Subcutaneous adipose tissue (tissue), 4 donors: ENCODE results near the gene RRP8. TPM values are rescaled to one million over a fixed set of nuclear protein-coding genes. Genes with fewer than 3 reads are reported as not detected.

Experiments used
- total RNA-seq, 4 donors: library from RNA; depleted of rRNA; stranded (reverse); fragments of >200 nt; gene quantifications; one replicate each; pipeline ENCODE4 v1.1.0, GENCODE V29; 2016
- TF ChIP-seq, protein P1 (sequence below): fragments of 450-650 bp; IDR thresholded peaks from one replicate; pipeline ENCODE4 v1.5.1; 2016; ENCODE audit warnings: low read depth, mild to moderate bottlenecking, control low read depth, antibody characterized with exemption, moderate library complexity

RRP8 gene
- total RNA-seq, 4 donors from 2014 or later, result 8.8 to 15.4 (median 9.8) TPM

GRCh38 chr11:6553634-6554033 is 49.8 kb downstream of the RRP8 start:
- TF ChIP-seq, protein P1, sequence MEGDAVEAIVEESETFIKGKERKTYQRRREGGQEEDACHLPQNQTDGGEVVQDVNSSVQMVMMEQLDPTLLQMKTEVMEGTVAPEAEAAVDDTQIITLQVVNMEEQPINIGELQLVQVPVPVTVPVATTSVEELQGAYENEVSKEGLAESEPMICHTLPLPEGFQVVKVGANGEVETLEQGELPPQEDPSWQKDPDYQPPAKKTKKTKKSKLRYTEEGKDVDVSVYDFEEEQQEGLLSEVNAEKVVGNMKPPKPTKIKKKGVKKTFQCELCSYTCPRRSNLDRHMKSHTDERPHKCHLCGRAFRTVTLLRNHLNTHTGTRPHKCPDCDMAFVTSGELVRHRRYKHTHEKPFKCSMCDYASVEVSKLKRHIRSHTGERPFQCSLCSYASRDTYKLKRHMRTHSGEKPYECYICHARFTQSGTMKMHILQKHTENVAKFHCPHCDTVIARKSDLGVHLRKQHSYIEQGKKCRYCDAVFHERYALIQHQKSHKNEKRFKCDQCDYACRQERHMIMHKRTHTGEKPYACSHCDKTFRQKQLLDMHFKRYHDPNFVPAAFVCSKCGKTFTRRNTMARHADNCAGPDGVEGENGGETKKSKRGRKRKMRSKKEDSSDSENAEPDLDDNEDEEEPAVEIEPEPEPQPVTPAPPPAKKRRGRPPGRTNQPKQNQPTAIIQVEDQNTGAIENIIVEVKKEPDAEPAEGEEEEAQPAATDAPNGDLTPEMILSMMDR, result no peak

DNA sequence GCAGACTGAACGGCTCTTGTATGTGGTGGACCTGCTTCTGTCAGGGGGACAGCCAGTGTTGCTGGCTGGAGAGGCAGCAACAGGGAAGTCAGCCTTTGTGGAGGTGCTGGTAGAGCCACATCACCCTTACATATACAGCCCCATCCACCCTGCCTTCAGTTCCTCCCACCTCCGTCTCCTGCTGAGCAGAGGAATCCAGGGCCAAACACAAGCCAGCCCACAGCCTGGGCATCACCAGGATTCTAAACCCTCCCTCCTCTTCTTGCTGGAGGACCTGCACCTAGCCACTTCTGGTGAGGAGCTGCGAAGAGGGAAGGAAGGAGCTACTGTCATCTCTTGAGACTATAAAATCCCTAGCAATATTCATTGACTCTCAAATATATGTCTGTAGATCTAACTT is 54.8 kb downstream of the RRP8 start:
- TF ChIP-seq, protein P1, result no peak

GRCh38 chr11:6548121-6548520 is 55.3 kb downstream of the RRP8 start:
- TF ChIP-seq, protein P1, result no peak

DNA sequence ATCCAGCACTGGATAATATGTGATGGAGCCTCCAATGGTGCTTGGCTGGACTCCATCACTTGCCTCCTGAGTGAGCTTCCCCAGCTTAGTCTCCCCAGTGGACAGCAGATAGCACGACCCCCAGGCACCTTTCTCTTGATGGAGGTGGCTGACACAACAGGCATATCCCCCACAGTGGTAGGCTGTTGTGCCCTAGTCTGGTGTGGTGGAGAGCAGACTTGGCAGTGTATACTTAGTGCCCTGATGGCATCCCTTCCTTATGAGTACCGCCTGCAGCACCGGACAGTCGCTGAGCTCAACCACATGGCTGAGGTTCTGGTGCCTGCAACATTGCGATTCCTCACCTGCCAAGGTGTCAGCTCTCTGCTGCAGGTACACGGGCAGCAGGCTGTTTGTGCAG is 56.2 kb downstream of the RRP8 start:
- TF ChIP-seq, protein P1, result no peak

DNA sequence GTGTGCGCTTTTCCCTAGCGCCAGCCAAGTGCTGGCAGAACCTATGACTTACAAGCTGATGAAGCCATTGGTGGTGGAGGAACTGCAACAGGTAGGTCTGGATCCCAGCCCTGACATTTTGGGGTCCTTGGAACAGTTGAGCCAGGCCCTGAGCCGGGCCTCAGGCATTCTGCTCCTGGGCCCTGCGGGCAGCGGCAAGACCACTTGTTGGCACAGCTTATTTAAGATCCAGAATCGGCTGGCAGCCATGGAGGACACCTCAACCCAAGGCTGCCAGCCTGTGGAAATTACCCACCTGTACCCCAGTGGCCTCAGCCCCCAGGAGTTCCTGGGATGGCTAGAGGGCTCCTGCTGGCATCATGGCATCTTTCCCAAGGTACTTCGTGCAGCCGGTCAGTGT is 56.7 kb downstream of the RRP8 start:
- TF ChIP-seq, protein P1, result no peak

DNA sequence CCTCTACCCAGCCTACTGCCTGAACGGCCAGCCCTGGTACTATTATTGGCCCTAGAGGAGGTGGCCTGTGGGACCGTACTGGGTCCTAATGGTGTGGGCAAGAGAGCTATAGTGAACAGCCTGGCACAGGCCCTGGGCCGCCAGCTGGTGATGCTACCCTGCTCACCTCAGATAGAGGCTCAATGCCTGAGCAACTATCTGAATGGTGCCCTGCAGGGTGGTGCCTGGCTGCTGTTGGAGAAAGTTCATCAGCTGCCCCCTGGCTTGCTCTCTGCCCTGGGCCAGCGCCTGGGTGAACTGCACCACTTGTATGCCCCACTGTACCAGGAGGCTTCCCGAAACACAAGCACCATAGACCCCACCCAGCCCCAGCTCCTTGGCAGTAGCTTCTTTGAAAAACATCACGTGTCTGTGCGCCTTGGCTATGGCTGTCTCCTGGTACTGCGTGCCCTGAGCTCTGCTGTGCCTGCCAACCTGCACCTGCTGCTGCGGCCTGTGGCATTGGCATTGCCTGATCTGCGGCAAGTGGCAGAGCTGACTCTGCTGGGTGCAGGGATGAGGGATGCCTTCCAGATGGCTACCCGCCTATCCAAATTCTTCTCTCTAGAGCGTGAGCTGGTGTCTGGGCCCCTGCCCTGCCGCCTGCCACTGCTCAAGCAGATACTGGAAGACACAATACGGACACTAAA is 57.4 kb downstream of the RRP8 start:
- TF ChIP-seq, protein P1, result no peak

Other genes starting within 250 kb of the RRP8 start
- 10 to 100 TPM; 21.2 to 47.1 (median 25.8) TPM for gene SMPD1, start 213.1 kb downstream of the RRP8 start, total RNA-seq
- gene APBB1, start 184.5 kb downstream of the RRP8 start, total RNA-seq, result 10 to 100 TPM; 17.0 to 24.1 (median 21.4) TPM
- 1 to 10 TPM in 1 of 4 donors, under 1 TPM in 1, not detected in 2; 0.57 to 2.4 TPM for gene HPX, start 162.6 kb downstream of the RRP8 start, total RNA-seq
- 10 to 100 TPM; 11.9 to 22.0 (median 19.2) TPM for gene TRIM3, start 129.7 kb downstream of the RRP8 start, total RNA-seq
- 10 to 100 TPM; 34.2 to 50.7 (median 38.4) TPM for gene ARFIP2, start 122.3 kb downstream of the RRP8 start, total RNA-seq
- 10 to 100 TPM; 28.2 to 37.4 (median 32.8) TPM for gene TIMM10B, start 122.1 kb downstream of the RRP8 start, total RNA-seq
- gene DNHD1, start 106.3 kb downstream of the RRP8 start, total RNA-seq, result 10 to 100 TPM in 3 of 4 donors, 1 to 10 TPM in 1; 9.9 to 30.3 (median 14.3) TPM
- gene ILK, start 158 bp upstream of the RRP8 start, total RNA-seq, result 100 to 1,000 TPM; 105 to 157 (median 119) TPM
- gene TAF10, start 8.6 kb upstream of the RRP8 start, total RNA-seq, result 10 to 100 TPM; 38.2 to 55.6 (median 40.3) TPM
- gene TPP1, start 15.8 kb upstream of the RRP8 start, total RNA-seq, result 100 to 1,000 TPM in 1 of 4 donors, 10 to 100 TPM in 3; 44.8 to 178 (median 93.7) TPM
- gene DCHS1, start 52.2 kb upstream of the RRP8 start, total RNA-seq, result 10 to 100 TPM in 3 of 4 donors, 1 to 10 TPM in 1; 7.0 to 23.7 (median 10.7) TPM
- 10 to 100 TPM; 12.8 to 22.0 (median 15.0) TPM for gene MRPL17, start 79.7 kb upstream of the RRP8 start, total RNA-seq
- under 1 TPM in 2 of 4 donors, not detected in 2; 0.17 to 0.33 TPM for gene OR2AG2, start 168.4 kb upstream of the RRP8 start, total RNA-seq
- gene OR2AG1, start 179.4 kb upstream of the RRP8 start, total RNA-seq, result not detected
- under 1 TPM in 3 of 4 donors, not detected in 1; 0.22 to 0.34 (median 0.33) TPM for gene OR6A2, start 196.1 kb upstream of the RRP8 start, total RNA-seq
- not detected for gene OR10A5, start 242.1 kb upstream of the RRP8 start, total RNA-seq